HuH-7 (cell line): Measurements from ENCODE around the gene MBNL2.
"Not testable (repeated sequence)": the region's sequence is repeated elsewhere in the genome, so short reads cannot be mapped to it uniquely, and the experiment has no call there.

Source experiments
- DNase-seq: peaks from one replicate; pipeline ENCODE4 v3.0.0; 2011; ENCODE audit warnings: low spot score

The MBNL2 gene

GRCh38 chr13:97221989-97222700 is at the start of gene MBNL2:
TSS of gene MBNL2 (plus strand) at chr13:97222333. CDS start at chr13:97276236, 53,903 bp downstream.
- peak; percentile 27 for DNase-seq

GRCh38 chr13:97174638-97175037 is 47.5 kb upstream of the MBNL2 start:
- no peak for DNase-seq

GRCh38 chr13:97175041-97175440 is 47.1 kb upstream of the MBNL2 start:
- DNase-seq: no peak

- DNase-seq: no peak
Measured at GRCh38 chr13:97179501-97179900, 42.6 kb upstream of the MBNL2 start.

- no peak for DNase-seq
Measured at GRCh38 chr13:97182111-97182890, 39.8 kb upstream of the MBNL2 start.

GRCh38 chr13:97185291-97185690 is 36.8 kb upstream of the MBNL2 start:
- DNase-seq: no peak

- DNase-seq: no peak
Measured at GRCh38 chr13:97185751-97186150, 36.4 kb upstream of the MBNL2 start.

GRCh38 chr13:97188207-97188606 is 33.9 kb upstream of the MBNL2 start:
- no peak for DNase-seq

GRCh38 chr13:97189928-97190327 is 32.2 kb upstream of the MBNL2 start:
- DNase-seq: no peak

- no peak for DNase-seq
Measured at GRCh38 chr13:97191142-97191541, 31.0 kb upstream of the MBNL2 start.

- DNase-seq: no peak
Measured at GRCh38 chr13:97191615-97192014, 30.5 kb upstream of the MBNL2 start.

GRCh38 chr13:97192166-97192565 is 30.0 kb upstream of the MBNL2 start:
- DNase-seq: no peak

- no peak for DNase-seq
Measured at GRCh38 chr13:97193577-97193976, 28.6 kb upstream of the MBNL2 start.

GRCh38 chr13:97194479-97194878 is 27.7 kb upstream of the MBNL2 start:
- no peak for DNase-seq

GRCh38 chr13:97196340-97196739 is 25.8 kb upstream of the MBNL2 start:
- no peak for DNase-seq

- no peak for DNase-seq
Measured at GRCh38 chr13:97198753-97199152, 23.4 kb upstream of the MBNL2 start.

- DNase-seq: no peak
Measured at GRCh38 chr13:97199451-97199850, 22.7 kb upstream of the MBNL2 start.

GRCh38 chr13:97200081-97200942 is 21.8 kb upstream of the MBNL2 start:
- DNase-seq: no peak

- no peak for DNase-seq
Measured at GRCh38 chr13:97202761-97203160, 19.4 kb upstream of the MBNL2 start.

- DNase-seq: no peak
Measured at GRCh38 chr13:97205465-97205864, 16.7 kb upstream of the MBNL2 start.

- no peak for DNase-seq
Measured at GRCh38 chr13:97205982-97206381, 16.2 kb upstream of the MBNL2 start.

GRCh38 chr13:97207252-97207651 is 14.9 kb upstream of the MBNL2 start:
- not testable (repeated sequence) for DNase-seq

- DNase-seq: no peak
Measured at GRCh38 chr13:97211300-97211699, 10.8 kb upstream of the MBNL2 start.
